ENCODE data around the gene TUFT1. TPM values are rescaled to one million over a fixed set of nuclear protein-coding genes. Genes with fewer than 3 reads are reported as not detected.

TUFT1 gene
- total and polyA plus RNA-seq, 11 donors: 2.1 to 13.6 (median 4.3) TPM

DNA sequence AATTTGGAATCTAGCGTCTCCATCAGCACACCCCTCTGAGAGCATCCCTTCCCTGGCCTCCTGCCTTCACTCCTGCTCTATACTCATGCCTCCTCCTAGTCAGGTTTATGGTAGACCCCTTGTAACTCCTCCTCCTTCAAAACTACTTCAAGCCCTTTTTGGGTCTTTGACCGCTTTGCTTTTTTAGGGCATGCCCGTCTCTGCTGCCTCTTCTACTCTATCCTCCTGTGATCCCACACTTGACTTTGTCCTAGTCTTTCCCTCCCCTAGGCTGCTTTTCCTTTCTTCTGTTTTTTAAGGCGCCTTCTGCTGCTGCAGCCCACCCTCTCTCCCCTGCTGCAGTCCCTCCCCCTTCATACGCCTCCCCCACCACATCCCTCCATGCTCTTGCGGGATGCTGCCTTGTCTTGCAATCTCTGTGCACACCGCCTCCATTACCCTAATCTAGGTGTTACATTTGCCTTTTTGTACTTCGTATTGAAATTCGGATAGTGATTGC, 73.2 kb downstream of the TUFT1 start:
- ATAC-seq: no peak
- 49 to 51% (median 49%) methylated on average over 9 of the region's 9 CpGs for WGBS, 4 donors
- peak overlapping the region in 5 of 12 donors; percentile 91 to 97 (median 95) for H3K27ac ChIP-seq
- TF ChIP-seq, protein P1, sequence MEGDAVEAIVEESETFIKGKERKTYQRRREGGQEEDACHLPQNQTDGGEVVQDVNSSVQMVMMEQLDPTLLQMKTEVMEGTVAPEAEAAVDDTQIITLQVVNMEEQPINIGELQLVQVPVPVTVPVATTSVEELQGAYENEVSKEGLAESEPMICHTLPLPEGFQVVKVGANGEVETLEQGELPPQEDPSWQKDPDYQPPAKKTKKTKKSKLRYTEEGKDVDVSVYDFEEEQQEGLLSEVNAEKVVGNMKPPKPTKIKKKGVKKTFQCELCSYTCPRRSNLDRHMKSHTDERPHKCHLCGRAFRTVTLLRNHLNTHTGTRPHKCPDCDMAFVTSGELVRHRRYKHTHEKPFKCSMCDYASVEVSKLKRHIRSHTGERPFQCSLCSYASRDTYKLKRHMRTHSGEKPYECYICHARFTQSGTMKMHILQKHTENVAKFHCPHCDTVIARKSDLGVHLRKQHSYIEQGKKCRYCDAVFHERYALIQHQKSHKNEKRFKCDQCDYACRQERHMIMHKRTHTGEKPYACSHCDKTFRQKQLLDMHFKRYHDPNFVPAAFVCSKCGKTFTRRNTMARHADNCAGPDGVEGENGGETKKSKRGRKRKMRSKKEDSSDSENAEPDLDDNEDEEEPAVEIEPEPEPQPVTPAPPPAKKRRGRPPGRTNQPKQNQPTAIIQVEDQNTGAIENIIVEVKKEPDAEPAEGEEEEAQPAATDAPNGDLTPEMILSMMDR (IDR thresholded peaks at IDR 0.05): no peak
- no peak for TF ChIP-seq POLR2A (IDR thresholded peaks at IDR 0.05)
- peak overlapping the region; percentile 56 to 100 (median 89) for H3K4me3 ChIP-seq
- DNase-seq: no peak
- H3K9me3 ChIP-seq: no peaks in the 10 kb centered on the region
- peaks cover 0 to 51% (median 10%) of the 10 kb centered on the region in 12 donors for H3K4me1 ChIP-seq
- H3K27me3 ChIP-seq: no peaks in the 10 kb centered on the region
- intact Hi-C loops (cut with DNase I): loop anchor here in 1 of 10 donors (5.0 kb wide), 1 partner anchor 114 kb away; no protein-coding TSS in a partner anchor
- H3K36me3 ChIP-seq: peaks cover 0 to 6% (median 0%) of the 10 kb centered on the region in 9 donors

DNA sequence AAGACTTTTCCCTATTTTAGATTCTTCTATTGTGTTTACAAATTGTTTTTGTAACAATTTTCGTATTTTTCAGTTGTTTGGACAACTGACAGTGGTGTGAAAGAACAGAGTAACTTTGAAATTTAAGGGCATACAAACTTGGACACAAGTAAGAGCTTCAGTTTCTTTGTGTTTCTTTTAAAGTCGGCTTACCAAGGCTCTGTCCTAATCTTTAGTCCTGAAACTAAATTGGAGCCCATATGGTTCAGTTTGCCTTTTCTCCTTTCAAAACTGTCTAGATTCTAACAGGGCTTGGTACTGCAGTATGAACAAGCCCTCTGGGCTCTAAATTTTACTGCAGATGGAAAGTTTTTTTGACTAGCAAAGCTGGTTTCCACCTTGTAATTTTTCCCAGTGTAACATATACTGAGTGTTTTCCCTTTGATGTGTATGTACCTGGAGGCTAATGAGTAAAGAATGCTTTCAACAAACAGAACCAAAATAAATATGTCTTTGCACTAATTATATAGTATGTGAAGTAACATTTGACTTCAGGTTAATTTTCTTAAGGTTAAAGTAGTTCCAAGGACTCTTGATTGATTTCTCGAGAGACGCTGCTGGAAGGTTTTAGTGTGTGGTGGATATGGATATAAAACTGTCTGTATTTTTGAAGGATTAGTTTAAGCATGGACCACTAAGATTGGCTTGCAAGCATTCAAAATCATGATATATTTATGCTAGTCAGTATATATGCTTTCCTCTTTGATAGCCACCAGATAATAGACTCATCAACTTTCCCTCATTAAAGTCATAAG, 75.8 kb downstream of the TUFT1 start:
- TF ChIP-seq POLR2A (IDR thresholded peaks at IDR 0.05): no peak
- TF ChIP-seq, protein P1 (IDR thresholded peaks at IDR 0.05): no peak
- peak overlapping the region in 1 of 12 donors; percentile 9 for H3K27ac ChIP-seq
- H3K4me1 ChIP-seq: peaks cover 0 to 60% (median 21%) of the 10 kb centered on the region in 12 donors
- H3K27me3 ChIP-seq: no peaks in the 10 kb centered on the region
- DNase-seq: no peak
- H3K36me3 ChIP-seq: peaks cover 0 to 6% (median 0%) of the 10 kb centered on the region in 9 donors
- ATAC-seq: no peak
- no peak overlapping the region for H3K4me3 ChIP-seq
- H3K9me3 ChIP-seq: no peaks in the 10 kb centered on the region
- intact Hi-C loops (cut with DNase I): no loop called here
- 85 to 91% (median 88%) methylated on average over 4 of the region's 4 CpGs for WGBS, 4 donors

DNA sequence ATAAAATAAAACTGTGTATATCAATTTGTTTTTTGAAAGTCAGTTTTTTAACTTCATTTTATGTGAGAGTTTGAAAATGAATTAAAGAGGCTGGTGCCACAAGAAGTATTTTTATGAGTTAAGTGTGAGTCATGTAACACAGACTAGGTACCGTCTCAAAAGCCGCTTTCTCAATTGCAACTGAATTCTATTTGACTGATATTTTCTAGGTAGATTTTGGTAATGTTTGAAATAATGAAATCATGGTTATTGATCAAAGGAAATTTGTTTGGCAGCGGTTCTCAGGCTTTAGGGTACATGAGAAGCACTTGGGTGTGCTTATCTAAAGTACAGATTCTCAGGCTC, 76.4 kb downstream of the TUFT1 start:
- intact Hi-C loops (cut with DNase I): no loop called here
- Histone ChIP-seq H3K9me3 (no peaks in the 10 kb centered on the region), H3K36me3 (peaks cover 0 to 6% (median 0%) of the 10 kb centered on the region in 9 donors), H3K27ac (peak overlapping the region in 1 of 12 donors; percentile 22), H3K4me3 (no peak overlapping the region), H3K4me1 (peaks cover 0 to 60% (median 24%) of the 10 kb centered on the region in 12 donors), H3K27me3 (no peaks in the 10 kb centered on the region)
- 94 to 97% (median 96%) methylated on average over 3 of the region's 3 CpGs for WGBS, 4 donors
- TF ChIP-seq POLR2A (IDR thresholded peaks at IDR 0.05): no peak
- TF ChIP-seq, protein P1 (IDR thresholded peaks at IDR 0.05): no peak
- ATAC-seq: no peak
- DNase-seq: no peak

DNA sequence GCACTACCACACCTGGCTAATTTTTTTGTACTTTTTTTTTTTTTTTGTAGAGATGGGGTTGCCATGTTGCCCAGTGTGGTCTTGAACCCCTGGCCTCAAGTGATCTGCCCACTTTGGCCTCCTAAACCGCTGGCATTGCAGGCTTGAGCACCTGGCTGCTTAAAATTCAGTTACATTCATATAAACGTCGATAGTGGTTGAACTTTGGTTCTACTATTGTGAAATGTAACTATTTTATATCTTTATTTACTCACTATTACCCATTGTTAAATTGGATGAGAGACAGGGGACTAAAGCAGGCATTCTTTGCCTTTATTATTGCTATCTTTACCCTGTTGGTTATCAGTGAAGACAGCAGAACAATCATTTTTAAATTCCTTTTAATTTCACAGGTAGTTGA, 77.9 kb downstream of the TUFT1 start:
- no peaks in the 10 kb centered on the region for H3K9me3 ChIP-seq
- WGBS, 4 donors: 90 to 96% (median 91%) methylated on average over 3 of the region's 3 CpGs
- peaks cover 0 to 69% (median 27%) of the 10 kb centered on the region in 12 donors for H3K4me1 ChIP-seq
- peaks cover 0 to 6% (median 0%) of the 10 kb centered on the region in 9 donors for H3K36me3 ChIP-seq
- ATAC-seq (no peak), DNase-seq (no peak)
- no peak for TF ChIP-seq POLR2A (IDR thresholded peaks at IDR 0.05)
- TF ChIP-seq, protein P1 (IDR thresholded peaks at IDR 0.05): no peak
- peak overlapping the region in 1 of 12 donors; percentile 15 for H3K27ac ChIP-seq
- intact Hi-C loops (cut with DNase I): no loop called here
- no peaks in the 10 kb centered on the region for H3K27me3 ChIP-seq
- H3K4me3 ChIP-seq: no peak overlapping the region

Measured in heart left ventricle (tissue), 16 donors.